HG03139 (cell line): ENCODE results near the gene GUCA2A.

Experiments
- ATAC-seq: cut with Tn5 transposase; IDR thresholded peaks from one replicate; pipeline ENCODE4 v1.9.1; 2021; ENCODE audit not compliant: unreplicated experiment

Gene GUCA2A

GRCh38 chr1:42177541-42177981, 13.0 kb upstream of the GUCA2A start:
- no peak for ATAC-seq

DNA sequence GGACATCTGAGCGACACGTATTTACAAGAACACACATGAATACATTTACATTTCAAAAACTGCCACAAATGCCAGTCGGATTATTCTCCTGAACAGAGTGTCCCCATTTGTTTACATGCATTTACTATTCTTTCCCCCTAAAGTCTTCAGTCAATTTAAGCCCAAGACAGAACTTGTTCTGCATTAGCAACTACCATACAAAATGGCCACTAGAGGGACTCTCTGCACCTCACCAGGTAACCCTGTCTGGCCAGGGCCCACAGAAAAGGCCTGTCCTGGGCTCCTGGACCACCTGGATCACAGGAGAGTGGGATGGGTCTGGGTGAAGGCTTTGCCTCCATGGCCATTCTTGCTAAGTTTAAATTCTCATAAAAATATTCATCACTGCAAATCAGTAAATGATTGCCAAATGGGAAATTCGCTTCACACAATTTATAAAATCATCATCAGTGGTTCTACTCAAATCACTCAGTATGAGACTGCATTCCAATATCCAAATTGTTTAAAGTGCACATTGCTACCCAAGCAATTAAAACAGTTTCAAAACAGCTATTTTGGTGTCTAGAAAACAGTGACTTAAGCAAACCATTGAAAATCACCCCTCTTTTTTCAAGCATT, 12.5 kb upstream of the GUCA2A start:
- ATAC-seq: no peak

GRCh38 chr1:42175314-42176054, 10.9 kb upstream of the GUCA2A start:
- no peak for ATAC-seq

- ATAC-seq: no peak
These were observed 9.6 kb upstream of the GUCA2A start for GRCh38 chr1:42173961-42174735.

DNA sequence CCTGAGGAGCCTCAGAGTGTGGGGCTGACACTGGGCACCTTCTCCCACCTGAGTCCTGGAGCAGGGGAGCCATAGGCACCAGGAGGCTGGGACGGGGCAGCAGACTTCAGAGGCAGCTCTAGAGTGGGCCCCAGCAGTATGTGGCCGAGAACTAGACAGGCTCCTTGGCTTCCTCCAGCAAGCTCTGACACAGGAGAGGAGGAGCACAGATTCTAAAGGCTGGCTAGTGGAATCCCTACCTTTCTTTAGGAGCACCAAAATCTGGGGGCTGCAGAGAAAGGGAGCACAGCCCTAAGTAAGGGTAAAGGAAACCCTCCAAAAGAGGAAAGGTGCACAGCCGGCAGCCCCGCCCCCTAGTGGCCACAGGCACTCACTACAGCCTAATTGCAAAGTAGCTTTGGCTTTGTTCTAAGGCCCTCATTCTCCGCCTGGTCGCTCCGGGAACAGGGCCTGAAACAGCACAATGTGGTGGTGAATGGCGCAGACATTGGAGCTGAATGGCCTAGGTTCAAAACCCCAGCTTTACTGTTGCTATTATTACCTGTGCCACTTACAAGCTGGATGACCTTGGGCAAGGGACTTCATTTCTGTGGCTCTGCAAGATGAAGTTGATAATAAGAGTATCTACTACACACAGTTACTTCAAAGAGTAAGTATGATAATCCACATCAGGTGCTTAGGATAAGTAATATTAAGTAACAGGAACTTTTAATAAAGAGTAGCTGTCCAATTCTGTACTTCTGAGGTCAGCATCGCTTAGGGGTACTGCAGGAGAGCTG, 8.8 kb upstream of the GUCA2A start:
- no peak for ATAC-seq

DNA sequence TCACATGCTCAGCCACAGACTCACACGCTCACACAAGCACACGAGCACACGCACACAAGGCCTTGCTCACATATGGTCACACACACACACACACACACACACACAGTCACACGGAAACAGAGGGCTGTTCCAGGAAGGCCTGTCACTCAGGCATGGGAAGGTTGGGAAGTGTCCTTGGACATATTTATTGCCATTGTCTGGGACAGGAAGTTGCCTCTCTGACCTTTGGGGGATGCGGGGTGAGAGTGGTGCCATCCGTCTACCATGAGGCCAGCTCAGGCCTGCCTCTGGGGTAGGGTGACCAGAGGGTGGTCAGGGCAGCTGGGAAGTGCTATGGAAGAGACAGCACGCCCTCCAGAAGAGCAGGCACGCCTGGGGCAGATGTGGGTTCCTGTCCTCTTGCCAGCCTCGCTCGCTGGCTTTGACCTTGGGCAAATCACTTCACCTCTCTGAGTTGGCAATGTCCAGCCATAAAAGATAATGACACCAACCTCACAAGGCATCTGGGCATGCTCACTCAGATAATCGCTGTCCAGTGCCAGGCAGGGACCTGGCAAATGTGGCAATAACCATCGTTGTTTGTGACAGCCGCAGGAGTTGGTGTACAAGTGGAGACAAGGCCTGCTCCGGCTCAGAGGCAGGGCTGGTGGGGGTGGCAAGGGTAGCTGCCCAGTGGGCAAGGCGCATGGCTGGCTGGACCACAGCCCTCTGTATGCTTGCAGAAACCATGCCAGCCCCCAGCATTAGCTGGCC, 8.0 kb upstream of the GUCA2A start:
- no peak for ATAC-seq

DNA sequence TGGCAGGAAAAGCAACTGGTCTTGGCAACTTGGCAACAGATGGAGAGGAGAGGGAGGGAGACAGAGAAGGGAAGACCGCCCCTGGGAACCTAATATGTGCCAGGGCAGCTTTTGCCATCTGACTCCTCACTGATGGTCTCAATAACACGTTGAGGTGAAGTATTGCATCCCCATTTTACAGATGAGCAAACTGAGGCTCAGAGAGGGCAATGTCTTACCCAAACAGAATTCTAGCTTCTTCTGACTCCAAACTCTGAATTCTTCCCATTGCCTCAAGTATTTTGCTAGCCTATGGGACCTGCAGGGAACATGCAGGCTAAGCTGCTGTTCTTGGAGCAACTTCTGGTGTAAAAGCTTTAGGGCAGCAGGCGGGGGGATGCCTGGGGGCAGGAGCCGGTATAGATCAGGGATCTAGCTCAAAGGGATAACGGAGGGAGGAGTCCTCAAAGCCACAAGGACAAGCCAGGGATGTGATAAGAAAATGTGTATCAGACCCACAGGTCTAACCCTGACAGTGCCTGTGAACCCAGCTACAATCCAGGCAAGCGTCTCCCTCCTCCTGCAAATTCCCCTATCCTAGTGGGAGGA, 7.2 kb upstream of the GUCA2A start:
- ATAC-seq: no peak

DNA sequence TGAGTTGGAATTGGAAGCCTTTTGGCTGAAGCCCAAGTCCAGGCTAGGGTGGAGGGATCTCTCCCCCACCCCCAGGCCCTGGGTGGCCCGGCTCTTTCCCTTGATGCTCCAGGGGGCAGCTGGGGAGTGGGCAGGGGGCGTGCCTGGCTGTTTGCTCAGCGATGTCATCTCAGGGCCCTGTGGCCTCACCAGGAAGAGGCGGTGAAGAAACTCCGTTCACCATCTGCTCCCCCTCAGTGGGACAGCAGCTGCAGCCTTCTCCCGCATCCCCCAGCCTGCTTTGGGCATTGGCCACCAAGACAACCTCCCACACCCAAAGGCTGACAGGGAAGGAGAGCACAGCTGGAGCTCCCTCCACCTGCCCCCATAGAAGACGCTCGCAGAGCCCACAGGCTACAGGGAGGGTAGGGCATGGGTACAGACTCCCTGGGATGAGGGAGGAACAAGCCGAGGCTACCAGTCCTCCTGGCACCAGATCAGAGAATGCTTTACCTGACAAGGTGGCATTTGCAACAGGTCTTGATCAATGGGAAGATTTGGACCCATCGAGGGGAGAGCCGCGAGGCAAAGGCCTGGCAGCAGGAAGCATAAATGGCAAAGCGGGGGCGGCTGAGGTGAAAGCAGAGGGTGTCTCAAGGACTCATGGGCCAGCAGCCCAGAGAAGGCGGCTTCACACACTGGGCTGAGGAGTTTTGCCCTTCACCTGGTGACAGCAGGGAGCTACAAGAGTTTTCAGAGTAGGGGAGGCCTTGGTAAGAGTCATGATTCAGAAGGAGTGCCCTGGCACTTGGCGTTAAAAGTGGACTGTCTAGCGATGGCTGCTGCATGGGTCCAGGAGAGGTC, 6.5 kb upstream of the GUCA2A start:
- ATAC-seq: no peak

GRCh38 chr1:42168763-42169162, 4.2 kb upstream of the GUCA2A start:
- ATAC-seq: no peak

DNA sequence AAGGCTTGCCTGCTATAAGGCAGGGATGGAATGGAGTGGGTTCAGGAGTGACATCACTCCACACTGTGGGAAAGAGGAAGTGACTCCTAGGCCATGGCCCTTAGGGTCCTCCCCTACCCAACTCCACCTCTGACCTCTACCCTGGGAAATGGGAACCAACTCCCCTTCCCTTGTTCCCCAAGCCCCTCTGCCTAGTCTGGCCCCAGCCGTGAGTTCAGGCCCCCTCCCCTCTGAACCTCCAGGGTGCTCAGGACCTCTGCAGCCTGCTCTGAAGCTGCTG, 3.8 kb upstream of the GUCA2A start:
- no peak for ATAC-seq

- no peak for ATAC-seq
These were observed 3.3 kb upstream of the GUCA2A start for GRCh38 chr1:42167611-42168390.

- ATAC-seq: no peak
These were observed 1.1 kb upstream of the GUCA2A start for GRCh38 chr1:42165511-42166210.

GRCh38 chr1:42163536-42164503, 725 bp downstream of the GUCA2A start:
- no peak for ATAC-seq

GRCh38 chr1:42163114-42163513, 1.4 kb downstream of the GUCA2A start:
- ATAC-seq: no peak

DNA sequence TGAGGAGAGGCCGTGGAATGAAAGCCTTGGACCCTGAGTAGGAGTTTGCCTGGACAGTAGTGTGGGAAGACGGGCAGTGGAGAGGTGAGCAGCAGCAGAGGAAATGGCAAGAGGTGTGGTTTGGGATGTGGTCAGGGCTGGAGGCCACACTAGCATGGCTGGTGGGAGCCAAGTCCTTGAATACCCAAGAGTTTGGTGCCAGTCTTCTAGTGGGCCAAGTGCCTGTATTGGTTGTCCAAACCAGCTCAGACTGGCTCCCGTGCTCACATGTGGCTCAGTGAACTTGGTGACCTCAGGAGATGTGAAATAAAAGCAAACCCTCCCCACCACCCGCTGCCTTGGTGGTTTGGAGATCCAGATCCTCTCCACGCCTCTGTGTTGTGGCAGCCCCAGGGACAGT, 2.4 kb downstream of the GUCA2A start:
- no peak for ATAC-seq

DNA sequence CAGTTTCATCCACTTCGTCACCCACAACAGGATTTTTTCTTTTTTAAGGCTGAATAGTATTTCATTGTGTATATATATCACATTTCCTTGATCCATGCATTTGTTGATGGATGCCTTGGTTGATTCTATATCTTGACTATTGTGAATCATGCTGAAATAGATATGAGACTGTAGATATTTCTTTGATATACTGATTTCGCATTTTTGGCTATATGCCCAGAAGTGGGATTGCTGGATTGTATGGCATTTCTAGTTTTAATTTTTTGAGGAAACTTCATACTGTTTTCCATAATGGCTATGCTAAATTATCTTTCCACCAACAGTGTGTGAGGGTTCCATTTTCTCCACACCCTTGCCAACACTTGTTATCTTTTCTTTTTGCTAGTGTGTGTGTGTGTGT, 6.4 kb downstream of the GUCA2A start:
- ATAC-seq: no peak

GRCh38 chr1:42157667-42158066, 6.9 kb downstream of the GUCA2A start:
- no peak for ATAC-seq
